Measurements from ENCODE around the gene LRRC75A. TPM values are rescaled to one million over a fixed set of nuclear protein-coding genes. Genes with fewer than 3 reads are reported as not detected.
A peak's percentile ranks its signal among the peaks of the same experiment; 100 is the strongest.

The LRRC75A gene
- total RNA-seq, 1 experiment from 2014 or later, result 22.9 TPM

GRCh38 chr17:16471295-16471694 lies 20.7 kb downstream of the LRRC75A start (continued):
- no peak for TF ChIP-seq ZMAT4 (CRISPR knock-in tag; IDR thresholded peaks at IDR 0.05)

- H3K4me3 Mint-ChIP-seq, result no peak overlapping the region
- H3K9me3 Mint-ChIP-seq, result no peaks in the 10 kb centered on the region
- no peaks in the 10 kb centered on the region for H3K27me3 Mint-ChIP-seq (ENCODE audit: low read depth)
- CTCF ChIA-PET, result interaction anchor here (0.6 to 1.4 kb wide), 4 partner anchors 17 to 66 kb away, joined by 3 to 5 read pairs (median 3); no protein-coding TSS in a partner anchor
- peaks cover 58% of the 10 kb centered on the region for H3K4me1 Mint-ChIP-seq
- H3K36me3 Mint-ChIP-seq, result no peaks in the 10 kb centered on the region; the same call in 1 of the 2 replicates
- no peak for DNase-seq (ENCODE audit: low spot score)
- H3K27ac Mint-ChIP-seq, result no peak overlapping the region
- ATAC-seq, result peak; percentile 28; the same call in 1 of the 2 replicates
- POLR2A ChIA-PET, result interaction anchor here (1.0 kb wide), 1 partner anchor 18 kb away, joined by 4 read pairs; no protein-coding TSS in a partner anchor
- TF ChIP-seq ZNF219 (CRISPR knock-in tag; IDR thresholded peaks at IDR 0.05; ENCODE audit: borderline replicate concordance) (no peak), NR3C1 (CRISPR knock-in tag; conservative IDR thresholded peaks at IDR 0.05; ENCODE audit: low read depth) (no peak), FOXK1 (CRISPR knock-in tag; IDR thresholded peaks at IDR 0.05) (no peak), MYBL2 (CRISPR knock-in tag; IDR thresholded peaks at IDR 0.05) (no peak), OVOL2 (CRISPR knock-in tag; IDR thresholded peaks at IDR 0.05; ENCODE audit: borderline replicate concordance) (no peak)
Observed at GRCh38 chr17:16470265-16470664, 21.7 kb downstream of the LRRC75A start.

- no peak overlapping the region for H3K27ac Mint-ChIP-seq
- ChIA-PET POLR2A (no interaction called here), CTCF (no interaction called here)
Observed at GRCh38 chr17:16468428-16468992, 23.5 kb downstream of the LRRC75A start.

More at GRCh38 chr17:16468428-16468992, 23.5 kb downstream of the LRRC75A start:
- TF ChIP-seq NFATC4 (CRISPR knock-in tag; IDR thresholded peaks at IDR 0.05), result no peak
- no peak for TF ChIP-seq CBFB (CRISPR knock-in tag; IDR thresholded peaks at IDR 0.05; ENCODE audit: low read depth)
- TF ChIP-seq USF2 (CRISPR knock-in tag; IDR thresholded peaks at IDR 0.05), result no peak
- TF ChIP-seq IRF2 (CRISPR knock-in tag; IDR thresholded peaks at IDR 0.05; ENCODE audit: borderline replicate concordance, low read depth), result no peak
- no peak for TF ChIP-seq ZNF138 (CRISPR knock-in tag; conservative IDR thresholded peaks at IDR 0.05)
- no peak for TF ChIP-seq ZNF512 (CRISPR knock-in tag; IDR thresholded peaks at IDR 0.05; ENCODE audit: borderline replicate concordance)
- TF ChIP-seq ZNF396 (CRISPR knock-in tag; IDR thresholded peaks at IDR 0.05; ENCODE audit: borderline replicate concordance), result no peak
- no peak for TF ChIP-seq ZNF416 (CRISPR knock-in tag; IDR thresholded peaks at IDR 0.05)
- no peak for TF ChIP-seq ATF1 (CRISPR knock-in tag; IDR thresholded peaks at IDR 0.05)
- no peak for TF ChIP-seq RELA (CRISPR knock-in tag; IDR thresholded peaks at IDR 0.05; ENCODE audit: borderline replicate concordance)
- TF ChIP-seq AFF4 (CRISPR knock-in tag; IDR thresholded peaks at IDR 0.05; ENCODE audit: borderline replicate concordance), result no peak
- no peak for TF ChIP-seq MXD4 (CRISPR knock-in tag; IDR thresholded peaks at IDR 0.05; ENCODE audit: borderline replicate concordance)
- TF ChIP-seq ZNF317 (CRISPR knock-in tag; IDR thresholded peaks at IDR 0.05; ENCODE audit: borderline replicate concordance, low read depth), result no peak
- no peak for TF ChIP-seq GTF2I (CRISPR knock-in tag; conservative IDR thresholded peaks at IDR 0.05)
- no peak for TF ChIP-seq FOXJ3 (CRISPR knock-in tag; IDR thresholded peaks at IDR 0.05; ENCODE audit: borderline replicate concordance)
- no peak for TF ChIP-seq ZSCAN18 (CRISPR knock-in tag; IDR thresholded peaks at IDR 0.05)
- no peak for TF ChIP-seq MLX (CRISPR knock-in tag; IDR thresholded peaks at IDR 0.05)
- no peak for TF ChIP-seq USF1 (CRISPR knock-in tag; IDR thresholded peaks at IDR 0.05)
- ATAC-seq, result no peak
- no peaks in the 10 kb centered on the region for H3K9me3 Mint-ChIP-seq
- H3K4me3 Mint-ChIP-seq, result no peak overlapping the region
- H3K4me1 Mint-ChIP-seq, result peaks cover 59% of the 10 kb centered on the region
- H3K27me3 Mint-ChIP-seq (ENCODE audit: low read depth), result no peaks in the 10 kb centered on the region
- DNase-seq (ENCODE audit: low spot score), result no peak
- no peaks in the 10 kb centered on the region; the same call in 1 of the 2 replicates for H3K36me3 Mint-ChIP-seq
